Suprapubic skin (tissue), 4 donors: ENCODE data around the gene SLF1.

Experiments
- CTCF ChIP-seq, 2 donors: fragments of 200-600 bp in 1 of 2; fragments of 450-650 bp in 1 of 2; sonication (generic) in 1 of 2; IDR thresholded peaks; one replicate each; pipeline ENCODE4 v1.5.1; 2016 to 2019; ENCODE audit warnings: antibody characterized with exemption in 2 of 2, mild to moderate bottlenecking in 1 of 2, moderate library complexity in 1 of 2
- POLR2A ChIP-seq, 2 donors: fragments of 450-650 bp; IDR thresholded peaks; one replicate each; pipeline ENCODE4 v1.6.1; 2017; ENCODE audit warnings: antibody characterized with exemption in 2 of 2, mild to moderate bottlenecking in 2 of 2, moderate library complexity in 2 of 2
- POLR2AphosphoS5 ChIP-seq, 3 donors: sonication (generic); formaldehyde crosslinking; IDR thresholded peaks; one replicate each; pipeline ENCODE4 v1.6.1; 2017; ENCODE audit warnings: antibody characterized with exemption in 3 of 3

- TF ChIP-seq CTCF (IDR thresholded peaks at IDR 0.05) (no peak), POLR2A (IDR thresholded peaks at IDR 0.05) (no peak), POLR2AphosphoS5 (IDR thresholded peaks at IDR 0.05) (no peak)
These were observed 90.8 kb downstream of the SLF1 start for GRCh38 chr5:94709277-94709676.
